Gastroesophageal sphincter (tissue), 3 donors: Measurements from ENCODE around the gene ZCCHC7.

Source experiments
- EP300 ChIP-seq: sonication (generic); formaldehyde crosslinking; IDR thresholded peaks from one replicate; pipeline ENCODE4 v1.6.1; 2017; ENCODE audit warnings: antibody characterized with exemption, mild to moderate bottlenecking
- POLR2A ChIP-seq, 2 donors: fragments of 450-650 bp; IDR thresholded peaks; one replicate each; pipeline ENCODE4 v1.6.1; 2017; ENCODE audit warnings: antibody characterized with exemption in 2 of 2, mild to moderate bottlenecking in 2 of 2, moderate library complexity in 1 of 2
- POLR2AphosphoS5 ChIP-seq: sonication (generic); formaldehyde crosslinking; IDR thresholded peaks from one replicate; pipeline ENCODE4 v1.6.1; 2017; ENCODE audit warnings: antibody characterized with exemption
- TF ChIP-seq, protein P1 (sequence below), 4 experiments: fragments of 200-600 bp in 2 of 4; fragments of 450-650 bp in 2 of 4; sonication (generic) in 1 of 4; IDR thresholded peaks; one replicate each; pipeline ENCODE4 v1.5.1; 2017 to 2019; ENCODE audit warnings: antibody characterized with exemption in 4 of 4, mild to moderate bottlenecking in 2 of 4, moderate library complexity in 2 of 4

DNA sequence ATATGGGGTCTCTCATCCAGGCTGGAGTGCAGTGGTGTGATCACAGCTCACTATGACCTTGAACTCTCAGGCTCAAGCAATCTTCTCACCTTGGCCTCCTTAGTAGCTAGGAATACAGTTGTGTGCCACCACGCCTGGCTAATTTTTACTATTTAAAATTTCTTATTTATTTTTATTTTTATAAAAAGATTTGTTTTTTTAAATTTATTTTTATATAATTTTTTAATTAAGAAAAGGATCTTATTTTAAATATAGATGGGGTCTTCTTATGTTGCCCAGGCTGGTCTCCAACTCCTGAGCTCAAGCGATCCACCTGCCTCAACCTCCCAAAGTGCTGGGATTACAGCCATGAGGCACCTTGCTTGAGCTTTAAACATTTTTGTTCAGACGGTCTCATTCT, 2.4 kb upstream of the ZCCHC7 start:
- TF ChIP-seq, protein P1, sequence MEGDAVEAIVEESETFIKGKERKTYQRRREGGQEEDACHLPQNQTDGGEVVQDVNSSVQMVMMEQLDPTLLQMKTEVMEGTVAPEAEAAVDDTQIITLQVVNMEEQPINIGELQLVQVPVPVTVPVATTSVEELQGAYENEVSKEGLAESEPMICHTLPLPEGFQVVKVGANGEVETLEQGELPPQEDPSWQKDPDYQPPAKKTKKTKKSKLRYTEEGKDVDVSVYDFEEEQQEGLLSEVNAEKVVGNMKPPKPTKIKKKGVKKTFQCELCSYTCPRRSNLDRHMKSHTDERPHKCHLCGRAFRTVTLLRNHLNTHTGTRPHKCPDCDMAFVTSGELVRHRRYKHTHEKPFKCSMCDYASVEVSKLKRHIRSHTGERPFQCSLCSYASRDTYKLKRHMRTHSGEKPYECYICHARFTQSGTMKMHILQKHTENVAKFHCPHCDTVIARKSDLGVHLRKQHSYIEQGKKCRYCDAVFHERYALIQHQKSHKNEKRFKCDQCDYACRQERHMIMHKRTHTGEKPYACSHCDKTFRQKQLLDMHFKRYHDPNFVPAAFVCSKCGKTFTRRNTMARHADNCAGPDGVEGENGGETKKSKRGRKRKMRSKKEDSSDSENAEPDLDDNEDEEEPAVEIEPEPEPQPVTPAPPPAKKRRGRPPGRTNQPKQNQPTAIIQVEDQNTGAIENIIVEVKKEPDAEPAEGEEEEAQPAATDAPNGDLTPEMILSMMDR (IDR thresholded peaks at IDR 0.05), result no peak
- TF ChIP-seq EP300 (no peak), POLR2A (IDR thresholded peaks at IDR 0.05) (no peak), POLR2AphosphoS5 (no peak)
